Measurements from ENCODE around the gene DDX25. TPM values are rescaled to one million over a fixed set of nuclear protein-coding genes. Genes with fewer than 3 reads are reported as not detected.
A peak's percentile ranks its signal among the peaks of the same experiment; 100 is the strongest.

The DDX25 gene
- total RNA-seq, 1 donor, result not detected

- peak; percentile 89 for DNase-seq (ENCODE audit: insufficient read length, low spot score, missing footprints)
These were observed 32.7 kb upstream of the DDX25 start for GRCh38 chr11:125871391-125872137.

GRCh38 chr11:125872138-125872491 lies 32.2 kb upstream of the DDX25 start:
- H4K20me1 ChIP-seq (ENCODE audit: insufficient read depth, low read length), result no peaks in the 10 kb centered on the region
- H3K79me2 ChIP-seq (ENCODE audit: insufficient read depth, low read length), result no peaks in the 10 kb centered on the region
- H3K27ac ChIP-seq (ENCODE audit: low read depth, low read length), result no peak overlapping the region
- TF ChIP-seq, protein P1, sequence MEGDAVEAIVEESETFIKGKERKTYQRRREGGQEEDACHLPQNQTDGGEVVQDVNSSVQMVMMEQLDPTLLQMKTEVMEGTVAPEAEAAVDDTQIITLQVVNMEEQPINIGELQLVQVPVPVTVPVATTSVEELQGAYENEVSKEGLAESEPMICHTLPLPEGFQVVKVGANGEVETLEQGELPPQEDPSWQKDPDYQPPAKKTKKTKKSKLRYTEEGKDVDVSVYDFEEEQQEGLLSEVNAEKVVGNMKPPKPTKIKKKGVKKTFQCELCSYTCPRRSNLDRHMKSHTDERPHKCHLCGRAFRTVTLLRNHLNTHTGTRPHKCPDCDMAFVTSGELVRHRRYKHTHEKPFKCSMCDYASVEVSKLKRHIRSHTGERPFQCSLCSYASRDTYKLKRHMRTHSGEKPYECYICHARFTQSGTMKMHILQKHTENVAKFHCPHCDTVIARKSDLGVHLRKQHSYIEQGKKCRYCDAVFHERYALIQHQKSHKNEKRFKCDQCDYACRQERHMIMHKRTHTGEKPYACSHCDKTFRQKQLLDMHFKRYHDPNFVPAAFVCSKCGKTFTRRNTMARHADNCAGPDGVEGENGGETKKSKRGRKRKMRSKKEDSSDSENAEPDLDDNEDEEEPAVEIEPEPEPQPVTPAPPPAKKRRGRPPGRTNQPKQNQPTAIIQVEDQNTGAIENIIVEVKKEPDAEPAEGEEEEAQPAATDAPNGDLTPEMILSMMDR (IDR thresholded peaks at IDR 0.05; ENCODE audit: extremely low read depth, low read depth, low read length), result no peak
- no peak overlapping the region for H3K4me2 ChIP-seq (ENCODE audit: insufficient read depth, low read length)
- no peak overlapping the region for H2AFZ ChIP-seq (ENCODE audit: low read length)
- no peak for DNase-seq (ENCODE audit: insufficient read length, low spot score, missing footprints)
- no peaks in the 10 kb centered on the region for H3K9me3 ChIP-seq (ENCODE audit: low read depth, low read length)
- no peaks in the 10 kb centered on the region for H3K27me3 ChIP-seq (ENCODE audit: insufficient read depth, low read length)
- H3K4me1 ChIP-seq (ENCODE audit: insufficient read depth, low read length), result no peaks in the 10 kb centered on the region
- no peaks in the 10 kb centered on the region for H3K36me3 ChIP-seq (ENCODE audit: insufficient read depth, low read length)
- H3K4me3 ChIP-seq (ENCODE audit: insufficient read depth, low read length), result no peak overlapping the region

More at GRCh38 chr11:125871391-125872137, 32.7 kb upstream of the DDX25 start:
- Histone ChIP-seq H3K79me2 (ENCODE audit: insufficient read depth, low read length) (no peaks in the 10 kb centered on the region), H2AFZ (ENCODE audit: low read length) (no peak overlapping the region), H3K27me3 (ENCODE audit: insufficient read depth, low read length) (no peaks in the 10 kb centered on the region), H3K4me2 (ENCODE audit: insufficient read depth, low read length) (no peak overlapping the region), H3K9me3 (ENCODE audit: low read depth, low read length) (no peaks in the 10 kb centered on the region), H3K4me1 (ENCODE audit: insufficient read depth, low read length) (no peaks in the 10 kb centered on the region), H3K4me3 (ENCODE audit: insufficient read depth, low read length) (no peak overlapping the region), H3K27ac (ENCODE audit: low read depth, low read length) (no peak overlapping the region), H3K36me3 (ENCODE audit: insufficient read depth, low read length) (no peaks in the 10 kb centered on the region), H4K20me1 (ENCODE audit: insufficient read depth, low read length) (no peaks in the 10 kb centered on the region)
- TF ChIP-seq, protein P1 (IDR thresholded peaks at IDR 0.05; ENCODE audit: extremely low read depth, low read depth, low read length), result peak; percentile 71

- H3K4me2 ChIP-seq (ENCODE audit: insufficient read depth, low read length), result peak overlapping the region; percentile 68
- no peak overlapping the region for H3K27ac ChIP-seq (ENCODE audit: low read depth, low read length)
- H3K4me3 ChIP-seq (ENCODE audit: insufficient read depth, low read length), result peak overlapping the region; percentile 58
These were observed 30.3 kb upstream of the DDX25 start for GRCh38 chr11:125873881-125874555.

More at GRCh38 chr11:125873881-125874555, 30.3 kb upstream of the DDX25 start:
- Histone ChIP-seq H3K79me2 (ENCODE audit: insufficient read depth, low read length) (no peaks in the 10 kb centered on the region), H2AFZ (ENCODE audit: low read length) (peak overlapping the region; percentile 81), H3K9me3 (ENCODE audit: low read depth, low read length) (no peaks in the 10 kb centered on the region), H4K20me1 (ENCODE audit: insufficient read depth, low read length) (no peaks in the 10 kb centered on the region), H3K36me3 (ENCODE audit: insufficient read depth, low read length) (no peaks in the 10 kb centered on the region), H3K4me1 (ENCODE audit: insufficient read depth, low read length) (no peaks in the 10 kb centered on the region), H3K27me3 (ENCODE audit: insufficient read depth, low read length) (no peaks in the 10 kb centered on the region)
- TF ChIP-seq, protein P1 (IDR thresholded peaks at IDR 0.05; ENCODE audit: extremely low read depth, low read depth, low read length), result no peak
- peak; percentile 13 for DNase-seq (ENCODE audit: insufficient read length, low spot score, missing footprints)

Measured in osteoblast (primary cell).